ENCODE results near the gene SCAMP2. TPM values are rescaled to one million over a fixed set of nuclear protein-coding genes. Genes with fewer than 3 reads are reported as not detected.

The SCAMP2 gene
- total RNA-seq, 1 experiment from 2014 or later: 97.4 TPM

- H3K27me3 Mint-ChIP-seq (ENCODE audit: insufficient read depth, unreplicated experiment): no peaks in the 10 kb centered on the region
- POLR2A ChIA-PET: no interaction called here
- intact Hi-C loops (cut with micrococcal nuclease; ENCODE audit: unreplicated experiment): no loop called here
- Histone ChIP-seq H3K27me3 (replicated peaks; ENCODE audit: control insufficient read depth, insufficient read depth, low read length) (no peaks in the 10 kb centered on the region), H3K4me3 (ENCODE audit: low read depth, low read length) (no peak overlapping the region), H3K9me3 (no peaks in the 10 kb centered on the region), H3K4me1 (no peaks in the 10 kb centered on the region), H3K36me3 (ENCODE audit: control insufficient read depth, insufficient read depth, low read length) (peaks cover 4% of the 10 kb centered on the region; the same call in 1 of the 2 replicates)
- CTCF ChIA-PET: interaction anchor here (0.6 kb wide), 1 partner anchor 18 kb away, joined by 3 read pairs; no protein-coding TSS in a partner anchor
- no peak overlapping the region for H3K27ac Mint-ChIP-seq (ENCODE audit: unreplicated experiment)
- no peak for TF ChIP-seq CTCF (IDR thresholded peaks at IDR 0.05; ENCODE audit: insufficient read depth in 1 of 2, low read depth in 1 of 2, low read length in 1 of 2, severe bottlenecking in 1 of 2, unreplicated experiment in 1 of 2)
- peaks cover 14% of the 10 kb centered on the region for H3K36me3 Mint-ChIP-seq (ENCODE audit: insufficient read depth, unreplicated experiment)
- H3K4me1 Mint-ChIP-seq (ENCODE audit: low read depth, unreplicated experiment): peaks cover 6% of the 10 kb centered on the region
- H3K4me3 Mint-ChIP-seq (ENCODE audit: unreplicated experiment): no peak overlapping the region
- H3K9me3 Mint-ChIP-seq (ENCODE audit: unreplicated experiment): no peaks in the 10 kb centered on the region
- no TSS peak for BruUV-seq (replicated peaks)
- no peak for DNase-seq
Measured at GRCh38 chr15:74795966-74796625, 77.1 kb downstream of the SCAMP2 start.

GRCh38 chr15:74794970-74795349 is 78.2 kb downstream of the SCAMP2 start:
- BruUV-seq (replicated peaks): no TSS peak
- ChIA-PET POLR2A (no interaction called here), CTCF (no interaction called here)
- H3K27ac Mint-ChIP-seq (ENCODE audit: unreplicated experiment): peak overlapping the region; percentile 36
- no peaks in the 10 kb centered on the region for H3K9me3 ChIP-seq
- H3K4me3 ChIP-seq (ENCODE audit: low read depth, low read length): no peak overlapping the region
- DNase-seq: no peak
- H3K9me3 Mint-ChIP-seq (ENCODE audit: unreplicated experiment): no peaks in the 10 kb centered on the region
- H3K36me3 ChIP-seq (ENCODE audit: control insufficient read depth, insufficient read depth, low read length): peaks cover under 1% of the 10 kb centered on the region; the same call in 1 of the 2 replicates
- no peaks in the 10 kb centered on the region for H3K27me3 ChIP-seq (replicated peaks; ENCODE audit: control insufficient read depth, insufficient read depth, low read length)
- peaks cover 6% of the 10 kb centered on the region for H3K4me1 Mint-ChIP-seq (ENCODE audit: low read depth, unreplicated experiment)
- H3K4me3 Mint-ChIP-seq (ENCODE audit: unreplicated experiment): no peak overlapping the region
- intact Hi-C loops (cut with micrococcal nuclease; ENCODE audit: unreplicated experiment): no loop called here
- H3K36me3 Mint-ChIP-seq (ENCODE audit: insufficient read depth, unreplicated experiment): peaks cover 8% of the 10 kb centered on the region
- H3K27me3 Mint-ChIP-seq (ENCODE audit: insufficient read depth, unreplicated experiment): no peaks in the 10 kb centered on the region
- H3K4me1 ChIP-seq: peaks cover under 1% of the 10 kb centered on the region; the same call in 1 of the 2 replicates
- no peak for TF ChIP-seq CTCF (IDR thresholded peaks at IDR 0.05; ENCODE audit: insufficient read depth in 1 of 2, low read depth in 1 of 2, low read length in 1 of 2, severe bottlenecking in 1 of 2, unreplicated experiment in 1 of 2)

- peak overlapping the region; percentile 36 for H3K27ac Mint-ChIP-seq (ENCODE audit: unreplicated experiment)
- CTCF ChIA-PET: interaction anchor here (1.0 kb wide), 1 partner anchor 23 kb away, joined by 5 read pairs; no protein-coding TSS in a partner anchor
- H3K4me3 Mint-ChIP-seq (ENCODE audit: unreplicated experiment): no peak overlapping the region
- Histone ChIP-seq H3K36me3 (ENCODE audit: control insufficient read depth, insufficient read depth, low read length) (no peaks in the 10 kb centered on the region; the same call in 1 of the 2 replicates), H3K27me3 (replicated peaks; ENCODE audit: control insufficient read depth, insufficient read depth, low read length) (no peaks in the 10 kb centered on the region), H3K4me3 (ENCODE audit: low read depth, low read length) (no peak overlapping the region), H3K9me3 (no peaks in the 10 kb centered on the region), H3K4me1 (peaks cover 6% of the 10 kb centered on the region)
- no TSS peak for BruUV-seq (replicated peaks)
- DNase-seq: no peak
- intact Hi-C loops (cut with micrococcal nuclease; ENCODE audit: unreplicated experiment): no loop called here
- H3K9me3 Mint-ChIP-seq (ENCODE audit: unreplicated experiment): no peaks in the 10 kb centered on the region
- TF ChIP-seq CTCF (IDR thresholded peaks at IDR 0.05; ENCODE audit: insufficient read depth in 1 of 2, low read depth in 1 of 2, low read length in 1 of 2, severe bottlenecking in 1 of 2, unreplicated experiment in 1 of 2): no peak
- H3K36me3 Mint-ChIP-seq (ENCODE audit: insufficient read depth, unreplicated experiment): peaks cover 6% of the 10 kb centered on the region
- H3K27me3 Mint-ChIP-seq (ENCODE audit: insufficient read depth, unreplicated experiment): no peaks in the 10 kb centered on the region
- H3K4me1 Mint-ChIP-seq (ENCODE audit: low read depth, unreplicated experiment): peaks cover 6% of the 10 kb centered on the region
- POLR2A ChIA-PET: no interaction called here
Measured at GRCh38 chr15:74794248-74794969, 78.8 kb downstream of the SCAMP2 start.

Small RNA genes within 50 kb of the gene (microRNA-seq; reads per million reads assigned to microRNA genes)
- not detected for gene MIR6882

Other genes with a start within 250 kb of the SCAMP2 start
- 50.9 and 62.0 TPM in 2 replicates for gene EDC3, start 177.3 kb downstream of the SCAMP2 start, total RNA-seq (2022)
- 55.5 and 73.8 TPM in 2 replicates for gene CYP1A1, start 147.8 kb downstream of the SCAMP2 start, total RNA-seq (2022)
- gene CYP1A2, start 124.5 kb downstream of the SCAMP2 start, total RNA-seq (2022): not detected in 2 replicates
- 62.7 and 62.8 TPM in 2 replicates for gene CSK, start 91.3 kb downstream of the SCAMP2 start, total RNA-seq (2022)
- gene LMAN1L, start 60.5 kb downstream of the SCAMP2 start, total RNA-seq (2022): not detected in 2 replicates
- gene CPLX3, start 46.7 kb downstream of the SCAMP2 start, total RNA-seq (2022): not detected in 2 replicates
- gene ULK3, start 30.2 kb downstream of the SCAMP2 start, total RNA-seq (2022): 28.2 and 33.4 TPM in 2 replicates
- 29.1 and 32.0 TPM in 2 replicates for gene MPI, start 16.7 kb upstream of the SCAMP2 start, total RNA-seq (2022)
- gene FAM219B, start 33.5 kb upstream of the SCAMP2 start, total RNA-seq (2022): 73.7 and 75.4 TPM in 2 replicates
- 306 and 318 TPM in 2 replicates for gene COX5A, start 64.7 kb upstream of the SCAMP2 start, total RNA-seq (2022)
- 30.1 and 35.3 TPM in 2 replicates for gene RPP25, start 83.4 kb upstream of the SCAMP2 start, total RNA-seq (2022)
- 9.2 and 11.8 TPM in 2 replicates for gene SCAMP5, start 122.2 kb upstream of the SCAMP2 start, total RNA-seq (2022)
- gene PPCDC, start 150.2 kb upstream of the SCAMP2 start, total RNA-seq (2022): 14.7 and 18.1 TPM in 2 replicates